ENCODE measurements around the gene JAKMIP2.

- TF ChIP-seq POLR2A (IDR thresholded peaks at IDR 0.05; ENCODE audit: low read depth, low read length), result no peak
- no peak for TF ChIP-seq POU2F2 (IDR thresholded peaks at IDR 0.05; ENCODE audit: low read depth, low read length)
- no peak for TF ChIP-seq POLR2AphosphoS5 (IDR thresholded peaks at IDR 0.05; ENCODE audit: low read depth, low read length)
- no peak for TF ChIP-seq PAX5 (IDR thresholded peaks at IDR 0.05; ENCODE audit: insufficient read depth, low read length, severe bottlenecking)
These were observed 31.2 kb upstream of the JAKMIP2 start for GRCh38 chr5:147813696-147814095.

Measured in GM12891 (cell line).